K562 (cell line): ENCODE measurements around the gene SEC24A. TPM values are rescaled to one million over a fixed set of nuclear protein-coding genes. Genes with fewer than 3 reads are reported as not detected.
A peak's percentile ranks its signal among the peaks of the same experiment; 100 is the strongest.

Source experiments
- ARNT ChIP-seq, 2 experiments: fragments of 450-650 bp; IDR thresholded peaks; 2 replicates each; pipeline ENCODE4 v1.6.1; 2016; ENCODE audit warnings: mild to moderate bottlenecking in 1 of 2
- CEBPG ChIP-seq, 3 experiments: fragments of 200-800 bp in 1 of 3; sonication (Bioruptor generic) in 1 of 3; sonication (generic) in 1 of 3; formaldehyde crosslinking in 1 of 3; IDR thresholded peaks in 2 of 3; conservative IDR thresholded peaks in 1 of 3; 2 replicates each; pipeline versions ENCODE4 v1.6.1 to v1.8.0; 2016 to 2022; ENCODE audit warnings: missing compliant biosample characterization in 2 of 3, missing genetic modification characterization in 2 of 3, mild to moderate bottlenecking in 1 of 3, missing genetic modification reagents in 1 of 3
- GTF2B ChIP-seq: IDR thresholded peaks from 2 replicates; pipeline ENCODE4 v1.6.1; 2011; ENCODE audit not compliant: insufficient read length; ENCODE audit errors: extremely low read depth
- HDAC2 ChIP-seq: fragments of 450-650 bp; IDR thresholded peaks from 2 replicates; pipeline ENCODE4 v1.6.1; 2016; ENCODE audit warnings: mild to moderate bottlenecking
- MLLT1 ChIP-seq, 2 experiments: fragments of 450-650 bp; IDR thresholded peaks; 2 replicates each; pipeline ENCODE4 v1.6.1; 2016
- NFE2 ChIP-seq: IDR thresholded peaks from 2 replicates; pipeline ENCODE4 v1.6.1; 2014; ENCODE audit warnings: antibody characterized with exemption, low read depth
- PRDM10 ChIP-seq: fragments of 450-650 bp; IDR thresholded peaks from 2 replicates; pipeline ENCODE4 v1.6.1; 2018; ENCODE audit not compliant: partially characterized antibody
- SMARCA4 ChIP-seq: fragments of 450-650 bp; IDR thresholded peaks from 2 replicates; pipeline ENCODE4 v1.6.1; 2016
- SMARCC2 ChIP-seq: fragments of 450-650 bp; IDR thresholded peaks from 2 replicates; pipeline ENCODE4 v1.6.1; 2017; ENCODE audit warnings: antibody characterized with exemption, moderate library complexity, mild to moderate bottlenecking, low read depth
- SMARCE1 ChIP-seq: fragments of 450-650 bp; IDR thresholded peaks from 2 replicates; pipeline ENCODE4 v1.7.1; 2016; ENCODE audit warnings: mild to moderate bottlenecking
- UBTF ChIP-seq, 2 experiments: IDR thresholded peaks; 2 replicates each; pipeline ENCODE4 v1.6.1; 2012; ENCODE audit warnings: improper control_type of control experiment in 2 of 2, low read depth in 2 of 2, low read length in 2 of 2, borderline replicate concordance in 1 of 2
- ZNF24 ChIP-seq: fragments of 450-650 bp; IDR thresholded peaks from 2 replicates; pipeline ENCODE4 v1.6.1; 2016
- ZNF316 ChIP-seq: fragments of 450-650 bp; IDR thresholded peaks from 2 replicates; pipeline ENCODE4 v1.6.1; 2016
- ZNF592 ChIP-seq: fragments of 450-650 bp; IDR thresholded peaks from 2 replicates; pipeline ENCODE4 v1.6.1; 2017; ENCODE audit warnings: antibody characterized with exemption, mild to moderate bottlenecking
- polyA plus RNA-seq, 8 experiments: library from polyadenylated mRNA; depleted of rRNA in 4 of 8; stranded (reverse) in 5 of 8; unstranded in 3 of 8; fragments of >200 nt; fragmentation: Nextera tagmentation in 2 of 8; fragmentation: Illumina TruSeq in 1 of 8; extraction: Ambion mirVana in 2 of 8; extraction: Trizol in 1 of 8; gene quantifications; 2 replicates each; pipeline versions ENCODE4 v1.2.1 to v1.2.3, GENCODE V29; 2011 to 2014; ENCODE audit warnings: inconsistent platforms in 1 of 8, missing spikeins in 1 of 8
- total RNA-seq, 7 experiments: library from RNA; depleted of rRNA in 6 of 7; stranded (reverse); fragments of >200 nt in 6 of 7; fragmentation: Illumina TruSeq in 2 of 7; extraction: Trizol in 2 of 7; gene quantifications; 2 replicates each; pipeline versions ENCODE4 v1.2.1 to v1.2.3, GENCODE V29; 2011 to 2021; ENCODE audit warnings: low replicate concordance in 1 of 7

The SEC24A gene
- total and polyA plus RNA-seq, 9 of the 15 experiments (the other 6 are each of a cell fraction or from before 2014, with no cell fraction given): 7.9 to 36.5 (median 17.5) TPM

GRCh38 chr5:134647750-134648424, 698 bp upstream of the SEC24A start (continued):
- TF ChIP-seq UBTF (IDR thresholded peaks at IDR 0.05; ENCODE audit: borderline replicate concordance in 1 of 2, low read depth in 2 of 2, low read length in 2 of 2) (0 out of 4 replicates have a peak, but pooled peaks of 1 of the 2 experiments have one; percentile 26), NFE2 (peak; percentile 45), SMARCC2 (no peak), ZNF24 (0 out of 2 replicates have a peak, but pooled peaks have one; percentile 19), ZNF592 (peak; percentile 66), GTF2B (no peak), SMARCA4 (peak; percentile 59; the same call in 1 of the 2 replicates), PRDM10 (peak; percentile 90), SMARCE1 (0 out of 2 replicates have a peak, but pooled peaks have one; percentile 29), ZNF316 (peak; percentile 73), ARNT (IDR thresholded peaks at IDR 0.05) (peak in 1 of 2 experiments; percentile 77; a peak in 1 of 4 replicates), MLLT1 (IDR thresholded peaks at IDR 0.05) (peak in 1 of 2 experiments; percentile 44; a peak in 1 of 4 replicates), HDAC2 (no peak), CEBPG (CRISPR knock-in tag; IDR thresholded peaks at IDR 0.05) (no peak), CEBPG (tag; conservative IDR thresholded peaks at IDR 0.05 in 1 of 2, IDR thresholded peaks at IDR 0.05 in 1 of 2) (peak; percentile 68 to 84)
